ENCODE data around the gene SPATS2L.

Gene SPATS2L

GRCh38 chr2:200379481-200380090, 73.1 kb downstream of the SPATS2L start:
- no peak for DNase-seq

GRCh38 chr2:200380091-200380561, 73.6 kb downstream of the SPATS2L start:
- DNase-seq, result no peak

DNA sequence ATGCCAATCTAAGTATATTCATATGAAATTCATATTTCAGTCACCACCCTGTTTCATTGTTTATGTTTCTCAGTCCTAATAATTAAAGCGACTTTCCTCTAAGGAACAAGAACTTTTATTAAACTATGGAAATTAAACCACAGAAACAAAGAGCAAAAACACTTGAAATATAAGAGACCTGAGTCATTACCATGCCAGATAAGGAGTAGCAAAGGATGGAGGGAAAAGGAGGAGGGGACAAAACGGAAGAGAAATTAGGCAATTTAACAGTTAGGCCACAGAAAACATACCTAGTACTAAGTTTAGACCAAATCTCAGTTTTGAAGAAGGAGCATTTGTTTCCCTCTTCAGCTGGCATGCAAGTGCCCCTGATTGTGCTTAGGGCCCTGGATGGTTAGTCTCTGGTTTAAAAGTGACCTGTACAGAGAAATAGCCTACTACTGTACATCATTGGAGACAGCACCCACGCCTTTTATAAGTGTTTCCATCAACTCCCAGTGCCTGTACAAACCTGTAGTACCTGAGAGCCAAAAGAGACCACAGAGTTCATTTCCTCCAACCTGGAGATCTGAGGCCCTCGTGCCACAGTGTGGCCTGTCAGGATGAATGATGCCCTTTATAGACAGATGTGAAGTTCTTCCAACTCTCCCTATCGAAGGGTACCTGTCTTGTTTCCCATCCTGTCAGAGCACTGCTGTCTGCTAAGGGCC, 74.5 kb downstream of the SPATS2L start:
- DNase-seq, result peak; percentile 50

- DNase-seq, result no peak
Measured at GRCh38 chr2:200382874-200383273, 76.4 kb downstream of the SPATS2L start.

DNA sequence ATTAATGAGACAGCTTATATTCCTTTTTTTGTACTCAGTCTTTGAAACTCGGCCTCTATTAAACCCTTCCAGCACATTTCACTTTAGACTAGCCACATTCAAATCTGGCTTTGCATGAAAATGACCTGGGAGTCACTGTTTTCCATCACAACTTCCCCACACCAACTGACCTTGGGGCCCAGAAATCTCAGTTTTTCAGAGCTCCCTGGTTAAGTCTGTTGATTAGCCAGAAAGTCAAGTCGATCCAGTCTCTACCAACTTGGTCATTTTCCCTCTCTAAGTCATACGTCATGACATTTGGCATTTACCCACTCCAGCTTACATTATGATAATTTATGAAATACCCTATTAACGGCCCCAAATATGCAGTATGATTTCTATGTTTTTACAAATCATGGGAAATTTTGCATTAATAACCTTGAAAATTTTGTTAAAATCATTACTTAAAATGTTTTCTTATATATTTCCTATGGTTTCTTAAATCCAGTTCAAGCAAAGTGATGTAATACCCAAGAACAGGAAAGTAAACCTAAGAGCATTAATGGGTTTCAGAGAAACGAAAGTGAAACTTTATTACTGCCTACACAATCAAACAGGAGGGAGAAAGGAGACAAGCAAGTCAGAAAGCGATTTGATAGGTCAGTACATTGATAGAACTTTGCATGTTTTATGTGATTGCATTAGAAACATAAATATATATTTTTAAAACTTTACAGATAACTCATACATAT, 77.1 kb downstream of the SPATS2L start:
- peak; percentile 43 for DNase-seq

- DNase-seq, result no peak
Measured at GRCh38 chr2:200385063-200385635, 78.7 kb downstream of the SPATS2L start.

GRCh38 chr2:200393191-200393590, 86.7 kb downstream of the SPATS2L start:
- no peak for DNase-seq

GRCh38 chr2:200394045-200394444, 87.6 kb downstream of the SPATS2L start:
- DNase-seq, result no peak

DNA sequence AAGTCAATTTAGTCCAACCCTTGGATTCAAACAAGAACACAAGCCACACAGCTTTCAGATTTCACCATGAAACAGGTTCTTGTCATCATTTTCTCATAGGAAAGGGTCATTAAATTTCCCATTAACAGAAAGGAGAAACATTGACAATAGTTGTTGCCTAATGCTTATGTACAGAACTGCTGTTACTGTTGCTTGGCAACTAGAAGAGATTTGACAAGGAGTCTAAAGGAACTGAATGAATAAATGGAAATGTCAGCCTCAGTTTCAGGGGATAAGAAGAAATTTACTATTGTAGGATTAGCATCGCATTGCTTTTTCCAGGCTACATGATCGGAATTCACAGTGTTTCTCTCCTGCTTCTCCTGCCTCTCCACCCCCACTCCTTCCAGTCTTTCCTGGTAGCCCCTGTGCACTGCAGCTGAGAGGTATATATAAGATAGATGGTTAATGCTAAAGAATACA, 90.3 kb downstream of the SPATS2L start:
- no peak for DNase-seq

DNA sequence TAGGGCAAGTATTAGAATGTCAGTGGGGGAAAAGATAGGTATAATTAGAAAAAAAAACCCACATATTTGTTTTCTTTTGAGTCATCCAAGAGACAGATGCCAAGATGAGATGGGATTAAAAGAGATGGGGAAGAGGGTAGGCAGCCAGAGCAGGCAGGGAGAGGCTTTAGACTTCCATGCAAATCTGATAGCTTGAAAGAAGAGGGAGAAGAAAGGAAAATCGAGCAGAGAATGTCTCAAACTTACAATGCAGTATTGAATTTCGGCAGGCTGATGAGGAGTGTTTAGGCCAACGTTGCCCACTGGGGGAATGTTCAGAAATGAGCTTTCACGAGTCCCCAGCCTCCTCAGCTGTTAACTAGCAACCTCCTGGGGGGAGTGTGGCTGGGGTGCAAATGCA, 91.3 kb downstream of the SPATS2L start:
- no peak for DNase-seq

DNA sequence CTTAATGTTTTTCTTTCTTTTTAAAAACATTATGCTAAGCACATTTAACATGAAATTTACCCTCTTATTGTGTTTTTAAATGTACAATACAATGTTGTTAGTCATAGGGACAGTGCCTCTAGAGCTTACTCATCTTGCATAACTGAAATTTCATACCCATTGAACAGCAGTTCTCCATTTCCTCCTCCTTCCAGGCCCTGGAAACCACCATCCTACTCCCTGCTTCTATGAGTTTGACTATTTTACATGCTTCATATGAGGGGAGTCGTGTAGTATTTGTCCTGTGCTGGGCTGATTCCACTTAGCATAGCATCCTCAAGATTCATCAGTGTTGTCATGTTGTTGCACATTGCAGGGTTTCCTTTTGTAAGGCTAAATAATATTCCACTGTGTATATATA, 92.6 kb downstream of the SPATS2L start:
- DNase-seq, result peak; percentile 53

DNA sequence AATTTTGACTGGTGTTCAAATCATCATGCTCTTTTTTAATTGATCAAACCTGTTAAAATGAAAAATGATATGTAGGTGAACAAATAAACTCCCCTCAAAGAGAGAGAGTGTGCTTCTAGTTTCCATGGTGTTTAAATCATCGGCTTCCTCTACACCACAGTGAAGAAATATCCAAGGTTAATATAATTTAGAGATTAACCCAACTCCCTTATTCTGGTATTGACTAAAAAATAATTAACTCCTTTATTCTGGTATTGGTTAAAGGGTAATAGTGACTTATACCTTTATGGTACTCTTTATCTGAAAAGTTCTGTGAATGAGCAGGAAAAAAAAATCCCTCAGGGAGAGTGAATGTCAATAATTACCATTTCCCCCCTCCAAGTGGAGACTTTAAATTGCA, 93.1 kb downstream of the SPATS2L start:
- DNase-seq, result no peak

- no peak for DNase-seq
Measured at GRCh38 chr2:200403814-200404213, 97.3 kb downstream of the SPATS2L start.

DNA sequence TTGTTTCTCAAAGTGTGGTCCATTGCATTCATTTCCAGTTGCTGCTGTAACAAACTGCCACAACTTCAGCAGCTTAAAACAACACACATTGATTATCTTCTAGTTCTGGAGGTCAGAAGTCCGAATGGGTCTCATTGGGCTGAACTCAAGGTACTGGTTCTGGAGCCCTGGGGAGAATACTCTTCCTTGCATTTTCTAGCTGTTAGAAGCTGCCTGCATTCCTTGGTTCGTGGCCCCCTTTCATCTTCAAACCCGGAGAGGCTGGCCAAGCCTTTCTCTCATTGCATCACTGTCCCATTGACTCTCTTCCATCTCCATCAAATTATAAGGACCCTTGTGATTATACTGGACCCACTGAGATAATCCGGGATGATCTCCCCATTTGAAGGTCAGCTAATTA, 98.1 kb downstream of the SPATS2L start:
- DNase-seq, result no peak

GRCh38 chr2:200405599-200406298, 99.3 kb downstream of the SPATS2L start:
- DNase-seq, result peak; percentile 82

- DNase-seq, result no peak
Measured at GRCh38 chr2:200406379-200406778, 99.9 kb downstream of the SPATS2L start.

DNA sequence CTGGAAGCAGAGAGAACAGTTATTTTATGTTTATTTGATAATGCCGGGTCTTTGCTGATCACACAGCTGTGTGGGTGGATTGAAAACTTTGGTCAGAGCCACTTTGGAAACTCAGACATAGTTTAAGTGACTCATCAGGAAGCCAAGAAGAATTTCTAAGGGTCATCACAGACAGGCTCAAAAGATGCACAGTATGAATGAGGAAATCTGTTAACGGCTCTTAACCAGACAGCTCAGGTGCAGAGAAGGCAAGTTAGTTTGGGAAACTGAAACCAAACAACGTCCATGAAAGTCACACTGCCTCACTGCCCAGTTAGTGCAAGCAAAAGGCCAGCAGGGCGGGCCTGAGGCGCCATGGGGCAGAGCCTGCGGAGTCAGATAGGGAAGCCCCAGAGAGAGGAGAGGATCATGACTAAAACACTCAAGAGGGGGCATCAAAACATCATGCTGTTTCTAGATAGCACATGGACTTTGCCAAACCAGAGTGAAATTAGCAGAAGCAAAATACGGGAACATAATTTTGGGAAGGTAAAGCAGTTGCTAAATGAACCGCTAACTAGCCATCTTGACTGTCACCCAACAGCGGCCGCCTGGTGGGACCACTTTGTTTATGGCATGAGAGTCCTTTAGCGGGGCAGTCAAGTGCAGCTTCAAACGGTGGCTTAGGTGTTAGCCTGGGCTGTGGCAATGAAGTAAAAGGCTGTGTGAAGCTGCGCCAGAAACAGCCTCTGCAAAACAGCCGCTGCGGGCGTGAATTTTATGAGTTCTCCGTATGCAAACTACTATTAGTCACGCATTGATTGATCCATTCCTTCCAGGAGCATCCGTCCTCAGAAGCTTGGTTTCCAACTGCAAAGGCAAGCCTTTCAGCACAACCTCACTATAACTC, 102.2 kb downstream of the SPATS2L start:
- DNase-seq, result peak; percentile 40

- peak; percentile 21 for DNase-seq
Measured at GRCh38 chr2:200411831-200412230, 105.3 kb downstream of the SPATS2L start.

DNA sequence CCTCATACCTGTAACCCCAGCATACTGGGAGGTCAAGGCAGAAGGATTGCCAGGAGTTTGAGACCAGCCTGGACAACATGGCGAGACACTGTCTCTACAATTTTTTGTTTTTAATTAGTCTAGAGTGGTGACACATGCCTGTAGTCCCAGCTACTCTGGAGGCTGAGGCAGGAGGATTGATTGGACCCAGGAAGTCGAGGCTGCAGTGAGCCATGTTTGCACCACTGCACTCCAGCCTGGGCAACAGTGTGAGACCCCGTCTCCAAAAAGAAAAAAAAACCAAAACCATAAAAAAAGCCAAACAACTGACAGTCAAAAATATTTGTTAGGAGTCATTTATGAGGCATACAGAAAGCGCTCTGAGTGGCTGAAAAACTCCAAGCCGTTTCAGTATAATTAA, 107.9 kb downstream of the SPATS2L start:
- no peak for DNase-seq

- no peak for DNase-seq
Measured at GRCh38 chr2:200415455-200415854, 109.0 kb downstream of the SPATS2L start.

- DNase-seq, result no peak
Measured at GRCh38 chr2:200416878-200417277, 110.4 kb downstream of the SPATS2L start.

GRCh38 chr2:200417366-200417765, 110.9 kb downstream of the SPATS2L start:
- DNase-seq, result no peak

Measured in NCI-H226 (cell line).